PC-9 (cell line): ENCODE results near the gene COA8. TPM values are rescaled to one million over a fixed set of nuclear protein-coding genes. Genes with fewer than 3 reads are reported as not detected.

Experiments
- BruUV-seq: library from RNA; stranded (reverse); fragments of 400-500 nt; replicated peaks from 2 replicates; lab custom pipeline; 2021; lab: Mats Ljungman, UMichigan
- CTCF ChIA-PET: fragments of 300-600 bp; sonication (Branson Sonifier 250); formaldehyde crosslinking; loops from one replicate; lab custom pipeline; 2022; ENCODE audit warnings: antibody characterized with exemption; lab: Charles Lee
- POLR2A ChIA-PET: fragments of 300-600 bp; sonication (Branson Sonifier 250); formaldehyde crosslinking; loops from one replicate; lab custom pipeline; 2022; ENCODE audit warnings: antibody characterized with exemption; ENCODE audit not compliant: unreplicated experiment; lab: Charles Lee
- DNase-seq, 2 experiments: peaks; one replicate each; pipeline versions ENCODE4 v3.0.0 to v3.0.0-alpha.2; 2015 to 2022; ENCODE audit warnings: mixed read lengths in 1 of 2
- H2AFZ ChIP-seq: fragments of 200-600 bp; sonication (generic); 2 replicates; pipeline ENCODE4 v1.8.1; 2017; ENCODE audit warnings: antibody characterized with exemption
- H3F3A ChIP-seq: fragments of 200-600 bp; sonication (generic); 2 replicates; pipeline ENCODE4 v1.8.1; 2017; ENCODE audit warnings: antibody characterized with exemption, mild to moderate bottlenecking, low read depth; ENCODE audit not compliant: insufficient read depth
- H3K27ac ChIP-seq: fragments of 200-600 bp; sonication (generic); 2 replicates; pipeline ENCODE4 v1.6.1; 2016; ENCODE audit warnings: mixed run types
- H3K27me3 ChIP-seq: fragments of 200-600 bp; sonication (generic); 2 replicates; pipeline ENCODE4 v1.6.1; 2016; ENCODE audit warnings: low read depth, mixed run types; ENCODE audit not compliant: insufficient read depth
- H3K36me3 ChIP-seq: fragments of 200-600 bp; sonication (generic); 2 replicates; pipeline ENCODE4 v1.6.1; 2016; ENCODE audit warnings: low read depth, mixed run types
- H3K4me1 ChIP-seq: fragments of 200-600 bp; sonication (generic); replicated peaks from 2 replicates; pipeline ENCODE4 v1.6.1; 2016; ENCODE audit warnings: mixed run types; ENCODE audit not compliant: insufficient read depth
- H3K4me2 ChIP-seq: fragments of 200-600 bp; sonication (generic); 2 replicates; pipeline ENCODE4 v1.6.1; 2017; ENCODE audit warnings: mixed run types
- H3K4me3 ChIP-seq: fragments of 200-600 bp; sonication (generic); 2 replicates; pipeline ENCODE4 v1.6.1; 2016; ENCODE audit warnings: mixed run types
- H3K79me2 ChIP-seq: fragments of 200-600 bp; sonication (generic); 2 replicates; pipeline ENCODE4 v1.6.1; 2017; ENCODE audit warnings: low read depth, mixed run types
- H3K9me2 ChIP-seq: fragments of 200-600 bp; sonication (generic); 2 replicates; pipeline ENCODE4 v1.8.1; 2017; ENCODE audit warnings: mild to moderate bottlenecking; ENCODE audit not compliant: insufficient read depth
- H3K9me3 ChIP-seq: fragments of 200-600 bp; sonication (generic); 2 replicates; pipeline ENCODE4 v1.8.1; 2016; ENCODE audit warnings: low read depth; ENCODE audit not compliant: insufficient read depth
- H4K20me1 ChIP-seq: fragments of 200-600 bp; sonication (generic); 2 replicates; pipeline ENCODE4 v1.8.1; 2017; ENCODE audit not compliant: insufficient read depth
- EZH2 ChIP-seq: fragments of 200-600 bp; sonication (generic); IDR thresholded peaks from 2 replicates; pipeline ENCODE4 v1.8.0; 2017; ENCODE audit warnings: antibody characterized with exemption, low read depth
- intact Hi-C: fragments of 100-400 bp; cut with micrococcal nuclease; formaldehyde crosslinking; loops from one replicate; pipeline ENCODE4 v1.10.0; 2022; ENCODE audit not compliant: unreplicated experiment
- total RNA-seq: library from RNA; stranded (reverse); gene quantifications from 2 replicates; pipeline ENCODE4 v1.2.3, GENCODE V29; 2021
- TF ChIP-seq, protein P1 (sequence below): fragments of 200-600 bp; sonication (generic); conservative IDR thresholded peaks from 2 replicates; pipeline ENCODE4 v1.6.1; 2017; ENCODE audit warnings: mixed run types, antibody characterized with exemption, mild to moderate bottlenecking, moderate library complexity

Gene COA8
- total RNA-seq, 1 experiment from 2014 or later: 101 TPM

DNA sequence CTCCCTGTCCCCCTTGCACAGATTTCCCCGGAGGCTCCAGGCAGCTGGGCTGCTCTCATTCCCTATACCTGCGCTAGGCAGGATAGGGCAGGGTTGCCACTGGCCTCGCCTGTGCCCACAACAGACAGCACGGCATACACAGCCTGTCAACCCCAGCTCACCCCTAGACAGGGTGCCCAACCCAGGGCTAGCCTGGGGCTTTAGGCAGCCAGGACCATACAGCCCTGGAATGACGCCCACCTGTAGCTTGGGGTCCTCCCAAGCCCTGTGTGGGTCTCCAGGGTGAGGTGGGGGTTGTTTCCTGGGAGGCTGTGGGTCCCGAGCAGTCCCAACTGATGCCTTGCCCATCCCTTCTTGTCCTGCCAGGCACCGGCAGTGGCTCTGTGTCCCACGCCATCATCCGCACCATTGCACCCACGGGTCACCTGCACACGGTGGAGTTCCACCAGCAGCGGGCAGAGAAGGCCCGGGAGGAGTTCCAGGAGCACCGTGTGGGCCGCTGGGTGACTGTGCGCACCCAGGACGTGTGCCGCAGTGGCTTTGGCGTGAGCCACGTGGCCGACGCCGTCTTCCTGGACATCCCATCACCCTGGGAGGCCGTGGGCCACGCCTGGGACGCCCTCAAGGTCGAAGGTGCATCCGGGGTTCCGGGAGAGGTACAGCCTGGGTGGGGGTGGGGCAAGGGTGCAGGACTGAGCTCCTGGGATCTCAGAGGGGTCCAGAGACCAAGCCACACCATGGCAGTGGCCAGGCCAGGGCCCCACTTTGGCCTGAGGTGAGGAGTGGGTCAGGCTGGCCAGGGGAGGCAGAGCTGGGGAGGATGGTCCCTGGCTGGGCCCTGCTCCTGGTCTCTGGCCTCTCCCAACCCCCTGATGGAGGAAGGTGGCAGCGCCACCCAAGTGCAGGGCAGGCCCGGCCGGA, 30.3 kb upstream of the COA8 start:
- Histone ChIP-seq H2AFZ (no peak overlapping the region), H3K4me2 (no peak overlapping the region), H3K4me1 (peaks cover 21% of the 10 kb centered on the region), H3F3A (peaks cover 18% of the 10 kb centered on the region; the same call in 1 of the 2 replicates), H3K27ac (no peak overlapping the region), H3K79me2 (peaks cover 44% of the 10 kb centered on the region), H4K20me1 (peaks cover 54% of the 10 kb centered on the region), H3K36me3 (peaks cover 18% of the 10 kb centered on the region; the same call in 1 of the 2 replicates), H3K9me3 (no peaks in the 10 kb centered on the region), H3K4me3 (no peak overlapping the region), H3K9me2 (no peaks in the 10 kb centered on the region), H3K27me3 (no peaks in the 10 kb centered on the region)
- CTCF ChIA-PET: interaction anchor here (0.6 kb wide), 1 partner anchor 423 kb away, joined by 4 read pairs; no protein-coding TSS in a partner anchor
- DNase-seq: no peak
- POLR2A ChIA-PET: interaction anchor here (0.6 kb wide), 1 partner anchor 11 kb away, joined by 7 read pairs; no protein-coding TSS in a partner anchor
- intact Hi-C loops: no loop called here
- BruUV-seq: no TSS peak
- TF ChIP-seq EZH2: no peak
- TF ChIP-seq, protein P1, sequence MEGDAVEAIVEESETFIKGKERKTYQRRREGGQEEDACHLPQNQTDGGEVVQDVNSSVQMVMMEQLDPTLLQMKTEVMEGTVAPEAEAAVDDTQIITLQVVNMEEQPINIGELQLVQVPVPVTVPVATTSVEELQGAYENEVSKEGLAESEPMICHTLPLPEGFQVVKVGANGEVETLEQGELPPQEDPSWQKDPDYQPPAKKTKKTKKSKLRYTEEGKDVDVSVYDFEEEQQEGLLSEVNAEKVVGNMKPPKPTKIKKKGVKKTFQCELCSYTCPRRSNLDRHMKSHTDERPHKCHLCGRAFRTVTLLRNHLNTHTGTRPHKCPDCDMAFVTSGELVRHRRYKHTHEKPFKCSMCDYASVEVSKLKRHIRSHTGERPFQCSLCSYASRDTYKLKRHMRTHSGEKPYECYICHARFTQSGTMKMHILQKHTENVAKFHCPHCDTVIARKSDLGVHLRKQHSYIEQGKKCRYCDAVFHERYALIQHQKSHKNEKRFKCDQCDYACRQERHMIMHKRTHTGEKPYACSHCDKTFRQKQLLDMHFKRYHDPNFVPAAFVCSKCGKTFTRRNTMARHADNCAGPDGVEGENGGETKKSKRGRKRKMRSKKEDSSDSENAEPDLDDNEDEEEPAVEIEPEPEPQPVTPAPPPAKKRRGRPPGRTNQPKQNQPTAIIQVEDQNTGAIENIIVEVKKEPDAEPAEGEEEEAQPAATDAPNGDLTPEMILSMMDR: no peak

- Histone ChIP-seq H3K27me3 (no peaks in the 10 kb centered on the region), H3K4me1 (peaks cover 18% of the 10 kb centered on the region), H3F3A (peaks cover 24% of the 10 kb centered on the region; the same call in 1 of the 2 replicates), H3K27ac (no peak overlapping the region), H3K4me3 (no peak overlapping the region), H3K36me3 (peaks cover 18% of the 10 kb centered on the region; the same call in 1 of the 2 replicates), H3K9me3 (no peaks in the 10 kb centered on the region), H3K79me2 (peaks cover 37% of the 10 kb centered on the region), H3K4me2 (no peak overlapping the region), H2AFZ (no peak overlapping the region), H4K20me1 (peaks cover 62% of the 10 kb centered on the region), H3K9me2 (no peaks in the 10 kb centered on the region)
- no TSS peak for BruUV-seq
- no peak for TF ChIP-seq EZH2
- TF ChIP-seq, protein P1: no peak
- intact Hi-C loops: no loop called here
- ChIA-PET POLR2A (no interaction called here), CTCF (interaction anchor here (0.7 kb wide), 1 partner anchor 12 kb away, joined by 3 read pairs; no protein-coding TSS in a partner anchor)
- DNase-seq: no peak
Measured at GRCh38 chr14:103533137-103533998, 29.4 kb upstream of the COA8 start.

- no peak for TF ChIP-seq EZH2
- TF ChIP-seq, protein P1: no peak
Measured at GRCh38 chr14:103533999-103534575, 28.7 kb upstream of the COA8 start.

More at GRCh38 chr14:103533999-103534575, 28.7 kb upstream of the COA8 start:
- ChIA-PET CTCF (no interaction called here), POLR2A (interaction anchor here (0.6 kb wide), 1 partner anchor 742 kb away, joined by 3 read pairs; no protein-coding TSS in a partner anchor)
- no peaks in the 10 kb centered on the region for H3K9me3 ChIP-seq
- intact Hi-C loops: no loop called here
- H3K27me3 ChIP-seq: no peaks in the 10 kb centered on the region
- no peak for DNase-seq
- peaks cover 24% of the 10 kb centered on the region for H3K4me1 ChIP-seq
- no peaks in the 10 kb centered on the region for H3K9me2 ChIP-seq
- H4K20me1 ChIP-seq: peaks cover 63% of the 10 kb centered on the region
- no peak overlapping the region for H3K27ac ChIP-seq
- peaks cover 18% of the 10 kb centered on the region; the same call in 1 of the 2 replicates for H3K36me3 ChIP-seq
- H3K4me2 ChIP-seq: no peak overlapping the region
- no peak overlapping the region for H3K4me3 ChIP-seq
- BruUV-seq: no TSS peak
- no peak overlapping the region for H2AFZ ChIP-seq
- peaks cover 32% of the 10 kb centered on the region for H3K79me2 ChIP-seq
- H3F3A ChIP-seq: peaks cover 31% of the 10 kb centered on the region
